ENCODE results near the gene PRDM7. TPM values are rescaled to one million over a fixed set of nuclear protein-coding genes. Genes with fewer than 3 reads are reported as not detected.

The PRDM7 gene
- total RNA-seq, 2 experiments from 2014 or later = not detected

- DNase-seq (no peak), ATAC-seq (no peak)
- TF ChIP-seq CTCF (IDR thresholded peaks at IDR 0.05) = no peak
- H3K4me3 Mint-ChIP-seq = no peak overlapping the region
- H3K27me3 Mint-ChIP-seq = peaks cover 2% of the 10 kb centered on the region
- POLR2A ChIA-PET = interaction anchor here (1.0 kb wide), 1 partner anchor 30 kb away, joined by 3 read pairs; no protein-coding TSS in a partner anchor
- peaks cover 15% of the 10 kb centered on the region for H3K4me1 Mint-ChIP-seq (ENCODE audit: low read depth)
- CTCF ChIA-PET = no interaction called here
- intact Hi-C loops (cut with micrococcal nuclease) = no loop called here
- H3K9me3 Mint-ChIP-seq = no peaks in the 10 kb centered on the region
- no peaks in the 10 kb centered on the region for H3K36me3 Mint-ChIP-seq (ENCODE audit: low read depth)
- H3K27ac Mint-ChIP-seq = no peak overlapping the region
These were observed 64.0 kb downstream of the PRDM7 start for GRCh38 chr16:90012991-90013745.

GRCh38 chr16:90011908-90012501, 65.1 kb downstream of the PRDM7 start:
- DNase-seq = no peak
- Mint-ChIP-seq H3K27me3 (peaks cover 2% of the 10 kb centered on the region), H3K4me1 (ENCODE audit: low read depth) (peaks cover 15% of the 10 kb centered on the region), H3K27ac (no peak overlapping the region), H3K36me3 (ENCODE audit: low read depth) (no peaks in the 10 kb centered on the region), H3K9me3 (no peaks in the 10 kb centered on the region), H3K4me3 (no peak overlapping the region)
- ATAC-seq = no peak
- POLR2A ChIA-PET = no interaction called here
- intact Hi-C loops (cut with micrococcal nuclease) = no loop called here
- TF ChIP-seq CTCF (IDR thresholded peaks at IDR 0.05) = no peak
- CTCF ChIA-PET = no interaction called here

GRCh38 chr16:90011508-90011819, 65.7 kb downstream of the PRDM7 start:
- Mint-ChIP-seq H3K27me3 (peaks cover 2% of the 10 kb centered on the region), H3K36me3 (ENCODE audit: low read depth) (no peaks in the 10 kb centered on the region), H3K9me3 (no peaks in the 10 kb centered on the region), H3K27ac (no peak overlapping the region), H3K4me3 (no peak overlapping the region), H3K4me1 (ENCODE audit: low read depth) (peaks cover 15% of the 10 kb centered on the region)
- intact Hi-C loops (cut with micrococcal nuclease) = no loop called here
- ATAC-seq (no peak), DNase-seq (no peak)
- POLR2A ChIA-PET = no interaction called here
- TF ChIP-seq CTCF (IDR thresholded peaks at IDR 0.05) = no peak
- CTCF ChIA-PET = interaction anchor here (1.2 kb wide), 1 partner anchor 9 kb away, joined by 3 read pairs; no protein-coding TSS in a partner anchor

- H3K27me3 Mint-ChIP-seq = peaks cover 2% of the 10 kb centered on the region
- no peaks in the 10 kb centered on the region for H3K9me3 Mint-ChIP-seq
- DNase-seq (no peak), ATAC-seq (no peak)
- TF ChIP-seq CTCF (IDR thresholded peaks at IDR 0.05) = no peak
- H3K4me3 Mint-ChIP-seq = no peak overlapping the region
- POLR2A ChIA-PET = no interaction called here
- CTCF ChIA-PET = interaction anchor here (1.2 kb wide), 1 partner anchor 10 kb away, joined by 3 read pairs; no protein-coding TSS in a partner anchor
- no peaks in the 10 kb centered on the region for H3K36me3 Mint-ChIP-seq (ENCODE audit: low read depth)
- intact Hi-C loops (cut with micrococcal nuclease) = no loop called here
- no peak overlapping the region for H3K27ac Mint-ChIP-seq
- H3K4me1 Mint-ChIP-seq (ENCODE audit: low read depth) = peaks cover 15% of the 10 kb centered on the region
These were observed 66.2 kb downstream of the PRDM7 start for GRCh38 chr16:90010676-90011507.

All from activated CD8-positive, alpha-beta T cell treated with anti-CD3 and anti-CD28 coated beads for 36 hours (primary cell).